GM23338 (cell line): ENCODE data around the gene FGFRL1. TPM values are rescaled to one million over a fixed set of nuclear protein-coding genes. Genes with fewer than 3 reads are reported as not detected.
A peak's percentile ranks its signal among the peaks of the same experiment; 100 is the strongest.

Experiments
- ATAC-seq: fragments of 200-7000 bp; cut with Tn5 transposase; 3 replicates; pipeline ENCODE4 v1.9.1; 2020
- DNase-seq: peaks from one replicate; pipeline ENCODE4 v3.0.0-alpha.2; 2015; ENCODE audit warnings: low spot score
- H2AFZ ChIP-seq: fragments of 200-600 bp; sonication (generic); 2 replicates; pipeline ENCODE4 v1.8.0; 2016; ENCODE audit warnings: antibody characterized with exemption, mild to moderate bottlenecking, moderate library complexity
- H3F3A ChIP-seq: fragments of 200-600 bp; sonication (generic); replicated peaks from 2 replicates; pipeline ENCODE4 v1.8.0; 2017; ENCODE audit warnings: antibody characterized with exemption, mixed run types, low read depth
- H3K27ac ChIP-seq: fragments of 200-600 bp; sonication (generic); 2 replicates; pipeline ENCODE4 v1.6.1; 2016; ENCODE audit warnings: low read depth
- H3K27me3 ChIP-seq: fragments of 200-600 bp; sonication (generic); 2 replicates; pipeline ENCODE4 v1.8.0; 2016; ENCODE audit warnings: mild to moderate bottlenecking, mixed run types, moderate library complexity; ENCODE audit not compliant: insufficient read depth
- H3K36me3 ChIP-seq: fragments of 200-600 bp; sonication (generic); 2 replicates; pipeline ENCODE4 v1.8.0; 2016; ENCODE audit warnings: mild to moderate bottlenecking; ENCODE audit not compliant: insufficient read depth
- H3K4me1 ChIP-seq: fragments of 200-600 bp; sonication (generic); 2 replicates; pipeline ENCODE4 v1.8.0; 2016; ENCODE audit warnings: mild to moderate bottlenecking, moderate library complexity; ENCODE audit not compliant: insufficient read depth
- H3K4me2 ChIP-seq: fragments of 200-600 bp; sonication (generic); 2 replicates; pipeline ENCODE4 v1.7.1; 2017; ENCODE audit warnings: mixed run types
- H3K4me3 ChIP-seq: fragments of 200-600 bp; sonication (generic); 2 replicates; pipeline ENCODE4 v1.6.1; 2016; ENCODE audit warnings: mixed run types
- H3K79me2 ChIP-seq: fragments of 200-600 bp; sonication (generic); replicated peaks from 2 replicates; pipeline ENCODE4 v1.8.0; 2017; ENCODE audit warnings: mild to moderate bottlenecking; ENCODE audit not compliant: insufficient read depth
- H3K9me2 ChIP-seq: fragments of 200-600 bp; sonication (generic); 2 replicates; pipeline ENCODE4 v1.8.0; 2017; ENCODE audit not compliant: insufficient read depth
- H4K20me1 ChIP-seq: fragments of 200-600 bp; sonication (generic); replicated peaks from 2 replicates; pipeline ENCODE4 v1.8.0; 2017; ENCODE audit warnings: mild to moderate bottlenecking; ENCODE audit not compliant: insufficient read depth
- H3K27ac Mint-ChIP-seq: 2 replicates; pipeline ENCODE4 v1.8.0; 2020; ENCODE audit warnings: inconsistent platforms, mild to moderate bottlenecking, moderate library complexity, mixed read lengths
- H3K27me3 Mint-ChIP-seq: 3 replicates; pipeline ENCODE4 v1.8.0; 2022; ENCODE audit warnings: low read depth, mild to moderate bottlenecking, moderate library complexity, mixed read lengths, inconsistent platforms; ENCODE audit not compliant: insufficient read depth, poor library complexity
- H3K36me3 Mint-ChIP-seq: 3 replicates; pipeline ENCODE4 v1.8.0; 2021; ENCODE audit warnings: low read depth, mild to moderate bottlenecking, inconsistent platforms, moderate library complexity, mixed read lengths
- H3K4me1 Mint-ChIP-seq: 3 replicates; pipeline ENCODE4 v1.8.0; 2020; ENCODE audit warnings: mild to moderate bottlenecking, inconsistent platforms, mixed read lengths
- H3K4me3 Mint-ChIP-seq: 3 replicates; pipeline ENCODE4 v1.8.0; 2021; ENCODE audit warnings: moderate library complexity, mild to moderate bottlenecking, inconsistent platforms, mixed read lengths
- H3K9me3 Mint-ChIP-seq: 3 replicates; pipeline ENCODE4 v1.8.0; 2020; ENCODE audit warnings: moderate library complexity, mild to moderate bottlenecking, inconsistent platforms, mixed read lengths
- CREB1 ChIP-seq: fragments of 250-450 bp; sonication (Bioruptor Pico); IDR thresholded peaks from 2 replicates; pipeline ENCODE4 v1.5.0; 2020; ENCODE audit warnings: low read depth, mild to moderate bottlenecking, moderate library complexity
- ETS1 ChIP-seq: IDR thresholded peaks from 2 replicates; pipeline ENCODE4 v1.6.1; 2016; ENCODE audit warnings: antibody characterized with exemption
- EZH2 ChIP-seq: fragments of 200-600 bp; sonication (generic); IDR thresholded peaks from one replicate; pipeline ENCODE4 v1.8.0; 2017; ENCODE audit warnings: antibody characterized with exemption, mild to moderate bottlenecking, low read depth; ENCODE audit not compliant: unreplicated experiment
- EZH2phosphoT487 ChIP-seq: fragments of 200-600 bp; sonication (generic); IDR thresholded peaks from one replicate; pipeline ENCODE4 v1.8.1; 2018; ENCODE audit warnings: antibody characterized with exemption; ENCODE audit not compliant: unreplicated experiment
- JUNB ChIP-seq: IDR thresholded peaks from one replicate; pipeline ENCODE4 v1.6.1; 2016; ENCODE audit warnings: antibody characterized with exemption; ENCODE audit not compliant: unreplicated experiment
- NANOG ChIP-seq: IDR thresholded peaks from 2 replicates; pipeline ENCODE4 v1.6.1; 2016; ENCODE audit warnings: antibody characterized with exemption, borderline replicate concordance
- POLR2AphosphoS5 ChIP-seq: IDR thresholded peaks from 2 replicates; pipeline ENCODE4 v1.6.1; 2016; ENCODE audit warnings: antibody characterized with exemption, low read depth
- REST ChIP-seq: IDR thresholded peaks from one replicate; pipeline ENCODE4 v1.6.1; 2018; ENCODE audit warnings: antibody characterized with exemption; ENCODE audit not compliant: unreplicated experiment
- STAT1 ChIP-seq: IDR thresholded peaks from one replicate; pipeline ENCODE4 v1.6.1; 2016; ENCODE audit warnings: antibody characterized with exemption; ENCODE audit not compliant: unreplicated experiment
- ZNF114 ChIP-seq: fragments of 250-450 bp; sonication (Bioruptor Pico); IDR thresholded peaks from 2 replicates; pipeline ENCODE4 v1.5.0; 2020; ENCODE audit warnings: mild to moderate bottlenecking, moderate library complexity
- ZNF462 ChIP-seq: fragments of 250-450 bp; sonication (Bioruptor Pico); IDR thresholded peaks from 2 replicates; pipeline ENCODE4 v1.5.0; 2020; ENCODE audit warnings: mild to moderate bottlenecking, moderate library complexity
- polyA plus RNA-seq: library from polyadenylated mRNA; unstranded; fragments of >200 nt; fragmentation: Nextera tagmentation; extraction: Ambion mirVana; gene quantifications from 2 replicates; pipeline ENCODE4 v1.2.1, GENCODE V29; 2016
- total RNA-seq: library from RNA; depleted of rRNA; stranded (reverse); fragments of >200 nt; shearing (Covaris generic); gene quantifications from 2 replicates; pipeline ENCODE4 v1.2.3, GENCODE V29; 2014

FGFRL1 gene
- total and polyA plus RNA-seq, 2 experiments from 2014 or later: 7.0 to 35.8 TPM

- DNase-seq (no peak), ATAC-seq (peak; percentile 11; the same call in 2 of the 3 replicates)
- TF ChIP-seq NANOG (no peak), EZH2 (no peak), CREB1 (CRISPR knock-in tag) (no peak), POLR2AphosphoS5 (no peak), STAT1 (no peak), ETS1 (no peak), EZH2phosphoT487 (no peak), JUNB (no peak), REST (no peak), ZNF462 (CRISPR knock-in tag) (no peak), ZNF114 (CRISPR knock-in tag) (no peak)
- Histone ChIP-seq H3F3A (no peaks in the 10 kb centered on the region), H3K27ac (no peak overlapping the region), H3K9me2 (no peaks in the 10 kb centered on the region), H2AFZ (no peak overlapping the region), H3K36me3 (no peaks in the 10 kb centered on the region; the same call in 1 of the 2 replicates), H3K4me3 (no peak overlapping the region), H4K20me1 (no peaks in the 10 kb centered on the region; the same call in 1 of the 2 replicates), H3K4me1 (no peaks in the 10 kb centered on the region), H3K79me2 (no peaks in the 10 kb centered on the region), H3K27me3 (no peaks in the 10 kb centered on the region), H3K4me2 (no peak overlapping the region)
- peaks cover 6% of the 10 kb centered on the region for H3K27me3 Mint-ChIP-seq
- H3K9me3 Mint-ChIP-seq: no peaks in the 10 kb centered on the region; the same call in 2 of the 3 replicates
- H3K4me1 Mint-ChIP-seq: peaks cover 4% of the 10 kb centered on the region; the same call in 2 of the 3 replicates
- no peak overlapping the region for H3K4me3 Mint-ChIP-seq
- H3K27ac Mint-ChIP-seq: no peak overlapping the region
- H3K36me3 Mint-ChIP-seq: peaks cover 13% of the 10 kb centered on the region
Observed at GRCh38 chr4:1022051-1022738, 10.8 kb downstream of the FGFRL1 start.
